ENCODE data around the gene ELMO1. TPM values are rescaled to one million over a fixed set of nuclear protein-coding genes. Genes with fewer than 3 reads are reported as not detected.

The ELMO1 gene
- total and polyA plus RNA-seq, 11 donors: 6.9 to 38.6 (median 14.7) TPM

- TF ChIP-seq POLR2A (IDR thresholded peaks at IDR 0.05): no peak
- no peak for TF ChIP-seq CTCF (IDR thresholded peaks at IDR 0.05)
- Histone ChIP-seq H3K4me1 (peaks cover 0 to 11% (median 0%) of the 10 kb centered on the region in 12 donors), H3K9me3 (peaks cover 0 to 1% (median 0%) of the 10 kb centered on the region in 12 donors), H3K36me3 (peaks cover 0 to 7% (median 0%) of the 10 kb centered on the region in 9 donors), H3K27ac (peak overlapping the region in 1 of 12 donors; percentile 15), H3K4me3 (no peak overlapping the region), H3K27me3 (no peaks in the 10 kb centered on the region)
- intact Hi-C loops (cut with DNase I): no loop called here
- DNase-seq (no peak), ATAC-seq (no peak)
Observed at GRCh38 chr7:37149773-37150124, 298.9 kb downstream of the ELMO1 start.

- 40 to 54% (median 52%) methylated on average over 3 of the region's 3 CpGs for WGBS, 4 donors
- H3K9me3 ChIP-seq: no peaks in the 10 kb centered on the region
- TF ChIP-seq POLR2A (IDR thresholded peaks at IDR 0.05): no peak
- TF ChIP-seq CTCF (IDR thresholded peaks at IDR 0.05): no peak
- no peak overlapping the region for H3K4me3 ChIP-seq
- H3K27ac ChIP-seq: peak overlapping the region in 1 of 12 donors; percentile 15
- DNase-seq (no peak), ATAC-seq (peak in 2 of 4 donors; percentile 22 to 26)
- H3K36me3 ChIP-seq: peaks cover 0 to 7% (median 0%) of the 10 kb centered on the region in 9 donors
- H3K27me3 ChIP-seq: no peaks in the 10 kb centered on the region
- peaks cover 0 to 11% (median 0%) of the 10 kb centered on the region in 12 donors for H3K4me1 ChIP-seq
- intact Hi-C loops (cut with DNase I): no loop called here
Observed at GRCh38 chr7:37149051-37149772, 299.5 kb downstream of the ELMO1 start.

DNA sequence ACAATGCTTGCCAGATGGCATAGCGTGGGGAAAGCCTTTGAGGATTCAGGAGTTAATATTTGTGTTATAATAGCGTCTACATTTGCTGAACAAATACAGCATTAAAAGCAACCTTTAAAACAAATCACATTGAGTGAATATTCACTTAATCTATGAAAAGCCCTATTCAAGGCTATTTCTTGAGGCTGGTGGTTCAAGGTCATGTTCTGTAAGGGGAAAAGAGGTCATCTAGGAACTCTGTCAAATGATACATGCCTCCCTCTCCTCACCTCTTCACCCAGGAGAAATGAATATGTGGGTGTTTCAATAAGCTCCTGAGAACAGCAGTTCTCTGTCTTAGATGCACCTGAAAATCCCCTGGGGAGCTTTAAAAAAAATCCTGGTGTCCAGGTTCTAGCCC lies 303.0 kb downstream of the ELMO1 start:
- H3K4me1 ChIP-seq: peaks cover 0 to 11% (median 0%) of the 10 kb centered on the region in 12 donors
- no peak for ATAC-seq
- no peak overlapping the region for H3K27ac ChIP-seq
- intact Hi-C loops (cut with DNase I): no loop called here
- no peak for DNase-seq
- peaks cover 0 to 11% (median 3%) of the 10 kb centered on the region in 12 donors for H3K9me3 ChIP-seq
- no peak for TF ChIP-seq POLR2A (IDR thresholded peaks at IDR 0.05)
- no peak for TF ChIP-seq CTCF (IDR thresholded peaks at IDR 0.05)
- H3K27me3 ChIP-seq: no peaks in the 10 kb centered on the region
- H3K36me3 ChIP-seq: no peaks in the 10 kb centered on the region
- 91 to 99% (median 98%) methylated on average over 2 of the region's 2 CpGs for WGBS, 4 donors
- H3K4me3 ChIP-seq: no peak overlapping the region

DNA sequence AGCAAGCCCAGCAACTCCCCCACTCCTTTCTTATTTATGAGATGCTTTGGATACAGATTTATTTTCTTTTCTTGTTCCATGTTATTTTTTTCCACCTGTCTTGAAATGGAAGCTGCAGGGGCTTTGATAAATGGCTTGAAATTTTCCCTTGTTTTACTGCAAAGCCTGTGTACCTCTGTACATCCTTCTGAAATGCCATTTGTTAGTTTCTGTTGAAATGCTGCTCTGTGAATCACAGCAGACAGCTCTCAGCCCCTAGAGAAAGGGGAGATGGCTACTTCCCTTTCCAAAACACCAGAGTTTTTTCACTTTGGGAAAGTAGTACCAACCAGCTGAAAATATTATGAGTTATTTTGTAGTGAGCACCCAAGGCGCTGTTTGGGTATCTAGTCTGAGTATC lies 304.2 kb downstream of the ELMO1 start:
- peaks cover 0 to 4% (median 0%) of the 10 kb centered on the region in 12 donors for H3K4me1 ChIP-seq
- WGBS, 4 donors: 67 to 97% (median 95%) methylated on average over 1 of the region's 1 CpG
- ATAC-seq (no peak), DNase-seq (no peak)
- no peak for TF ChIP-seq POLR2A (IDR thresholded peaks at IDR 0.05)
- TF ChIP-seq CTCF (IDR thresholded peaks at IDR 0.05): no peak
- H3K27ac ChIP-seq: no peak overlapping the region
- no peaks in the 10 kb centered on the region for H3K36me3 ChIP-seq
- peaks cover 0 to 24% (median 12%) of the 10 kb centered on the region in 12 donors for H3K9me3 ChIP-seq
- no peaks in the 10 kb centered on the region for H3K27me3 ChIP-seq
- H3K4me3 ChIP-seq: no peak overlapping the region
- intact Hi-C loops (cut with DNase I): no loop called here

Measured in heart left ventricle (tissue), 16 donors.